Endometrial microvascular endothelial cells (primary cell): ENCODE data around the gene SLC35F6. TPM values are rescaled to one million over a fixed set of nuclear protein-coding genes. Genes with fewer than 3 reads are reported as not detected.

Source experiments
- in situ Hi-C: cut with HindIII; loops from 2 replicates; pipeline ENCODE4 v1.10.0; 2017; ENCODE audit warnings: low sequenced_read_pairs, low pct_unique_long_range_greater_than_20kb; ENCODE audit errors: inconsistent ontology term
- total RNA-seq: library from RNA; depleted of rRNA; stranded (reverse); fragments of >200 nt; gene quantifications from one replicate; pipeline ENCODE4 v1.2.3, GENCODE V29; 2015; ENCODE audit errors: inconsistent ontology term

The SLC35F6 gene, protein sequence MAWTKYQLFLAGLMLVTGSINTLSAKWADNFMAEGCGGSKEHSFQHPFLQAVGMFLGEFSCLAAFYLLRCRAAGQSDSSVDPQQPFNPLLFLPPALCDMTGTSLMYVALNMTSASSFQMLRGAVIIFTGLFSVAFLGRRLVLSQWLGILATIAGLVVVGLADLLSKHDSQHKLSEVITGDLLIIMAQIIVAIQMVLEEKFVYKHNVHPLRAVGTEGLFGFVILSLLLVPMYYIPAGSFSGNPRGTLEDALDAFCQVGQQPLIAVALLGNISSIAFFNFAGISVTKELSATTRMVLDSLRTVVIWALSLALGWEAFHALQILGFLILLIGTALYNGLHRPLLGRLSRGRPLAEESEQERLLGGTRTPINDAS
- 49.4 TPM for total RNA-seq

DNA sequence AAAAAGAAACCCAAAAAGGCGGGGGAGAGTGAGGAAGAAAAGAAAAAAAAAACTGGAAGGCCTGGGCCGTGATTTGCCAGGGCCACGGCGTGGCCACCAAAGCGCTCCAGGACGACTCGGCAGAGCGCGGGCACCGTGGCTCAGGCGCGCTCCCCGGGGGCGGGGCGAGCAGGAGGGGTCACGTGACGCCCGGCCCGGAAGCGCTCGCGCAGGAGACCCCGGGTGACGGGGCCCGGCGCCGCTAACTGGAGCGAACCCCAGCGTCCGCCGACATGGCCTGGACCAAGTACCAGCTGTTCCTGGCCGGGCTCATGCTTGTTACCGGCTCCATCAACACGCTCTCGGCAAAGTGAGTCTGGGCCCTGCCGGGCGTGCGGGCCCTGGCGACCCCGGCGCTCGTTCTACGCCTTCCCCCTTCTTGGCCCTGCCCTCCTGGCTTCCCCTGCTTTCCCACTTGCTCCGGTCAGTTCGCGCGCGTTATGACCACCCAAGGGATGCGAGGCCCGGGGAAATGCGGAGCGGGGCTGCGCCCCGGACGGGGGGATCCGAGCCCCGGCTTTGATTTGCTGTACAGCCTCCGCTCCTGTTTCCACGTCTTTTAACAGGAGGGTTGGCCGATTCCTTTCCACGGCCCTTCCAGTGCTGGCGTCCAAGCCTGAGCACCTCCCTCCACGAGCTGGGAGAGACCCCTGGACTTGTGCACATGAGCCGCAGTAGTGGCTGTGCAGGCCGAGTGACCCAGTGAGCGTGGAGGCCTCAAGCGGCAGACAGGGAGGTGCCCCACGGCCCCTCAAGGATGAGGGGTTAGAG lies at the start of gene SLC35F6:
SLC35F6 (plus strand) TSS at position 207 of the 810 bp plus-strand sequence; CDS start at position 273, 66 bp downstream.
- in situ Hi-C loops, result no loop called here

DNA sequence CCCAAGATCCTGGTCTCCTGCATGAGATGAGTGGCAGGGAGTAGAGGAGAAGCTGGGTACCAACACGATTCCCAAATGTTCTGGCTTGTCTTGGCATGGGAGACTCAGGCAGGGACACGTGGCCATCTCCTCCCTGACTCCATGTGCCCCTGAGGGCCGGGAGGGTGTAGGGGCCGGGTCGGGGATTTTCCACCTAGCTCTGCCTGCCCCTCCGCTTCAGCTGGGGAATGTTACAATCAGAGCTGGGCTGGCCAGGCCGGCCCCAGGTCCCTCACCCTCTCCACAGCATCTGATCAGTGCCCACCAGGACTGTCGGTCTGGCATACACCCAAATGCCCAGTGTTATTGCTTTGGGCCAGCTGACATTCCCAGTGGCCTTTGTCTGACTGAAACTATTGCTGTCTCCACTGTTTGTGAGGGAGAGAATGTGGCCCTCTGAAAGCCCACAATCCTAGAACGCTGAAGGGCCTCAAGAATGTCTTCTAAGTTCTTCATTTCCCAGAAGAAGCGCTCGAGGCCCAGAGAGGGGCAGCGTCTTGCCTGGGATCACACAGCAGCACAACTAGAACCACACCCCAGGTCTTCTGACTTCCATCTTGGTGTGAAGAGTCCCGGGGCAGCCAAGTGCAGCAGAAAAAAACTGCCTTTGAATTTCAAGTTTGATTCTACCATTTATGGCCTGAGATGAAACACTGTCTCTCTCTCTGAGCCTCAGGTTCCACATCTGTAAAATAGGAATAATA lies 48.4 kb upstream of the SLC35F6 start:
- in situ Hi-C loops, result no loop called here

DNA sequence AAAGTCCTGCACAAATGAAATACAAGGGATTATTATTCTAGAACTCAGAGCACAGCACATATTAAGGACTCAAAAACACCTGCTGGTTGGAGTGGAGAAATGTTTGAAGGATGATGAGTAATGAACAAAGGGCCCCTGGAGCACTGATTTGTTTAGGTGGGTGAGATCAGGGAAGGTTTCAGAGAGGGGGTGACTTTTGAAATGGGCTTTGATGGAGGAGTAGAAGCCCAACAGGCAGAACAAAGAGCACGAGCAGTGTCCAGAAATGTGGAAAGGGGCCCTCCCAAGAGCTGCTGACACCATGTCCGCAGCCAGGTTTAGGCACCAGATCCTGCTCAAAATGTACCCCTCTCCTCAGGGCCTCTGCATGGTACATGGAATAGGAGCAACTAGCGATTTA lies 47.7 kb upstream of the SLC35F6 start:
- in situ Hi-C loops, result no loop called here

DNA sequence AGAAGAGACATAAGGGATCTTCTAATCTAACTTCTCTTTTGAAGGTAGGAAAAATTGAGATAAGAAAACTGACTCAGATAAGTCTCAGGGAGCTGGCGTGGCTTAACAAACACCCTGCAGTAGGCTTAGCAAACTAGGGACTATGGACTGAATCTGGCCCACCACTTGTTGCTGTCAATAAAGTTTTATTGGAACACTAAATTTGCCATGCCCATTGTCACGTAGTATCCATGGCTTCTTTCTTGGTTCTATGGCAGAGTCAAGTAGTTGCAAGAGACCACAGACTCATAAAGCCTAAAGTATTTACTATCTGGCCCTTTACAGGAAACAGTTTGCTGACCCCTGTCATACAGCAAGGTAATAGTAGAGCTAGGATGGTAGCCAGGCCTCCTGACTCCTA lies 47.3 kb upstream of the SLC35F6 start:
- in situ Hi-C loops, result no loop called here

DNA sequence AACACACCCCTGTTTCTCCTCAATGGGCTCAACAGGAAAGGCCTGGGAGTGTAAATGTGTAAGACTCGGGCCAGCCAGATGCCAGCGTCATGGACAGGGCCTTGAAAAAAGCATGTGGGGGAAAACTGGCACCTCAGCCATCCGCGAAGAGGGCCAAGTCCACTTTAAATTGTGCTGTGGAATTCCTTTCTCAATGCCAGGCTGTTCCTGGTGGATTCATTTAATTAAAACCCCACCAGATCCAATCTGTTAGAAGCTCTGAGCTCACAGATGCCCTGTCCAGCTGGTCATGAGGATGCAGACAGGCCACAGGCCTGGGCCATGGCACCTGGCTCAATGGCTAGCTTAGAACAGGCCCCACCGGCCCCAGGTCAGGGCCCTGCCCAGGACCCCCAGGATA lies 46.7 kb upstream of the SLC35F6 start:
- in situ Hi-C loops, result no loop called here

DNA sequence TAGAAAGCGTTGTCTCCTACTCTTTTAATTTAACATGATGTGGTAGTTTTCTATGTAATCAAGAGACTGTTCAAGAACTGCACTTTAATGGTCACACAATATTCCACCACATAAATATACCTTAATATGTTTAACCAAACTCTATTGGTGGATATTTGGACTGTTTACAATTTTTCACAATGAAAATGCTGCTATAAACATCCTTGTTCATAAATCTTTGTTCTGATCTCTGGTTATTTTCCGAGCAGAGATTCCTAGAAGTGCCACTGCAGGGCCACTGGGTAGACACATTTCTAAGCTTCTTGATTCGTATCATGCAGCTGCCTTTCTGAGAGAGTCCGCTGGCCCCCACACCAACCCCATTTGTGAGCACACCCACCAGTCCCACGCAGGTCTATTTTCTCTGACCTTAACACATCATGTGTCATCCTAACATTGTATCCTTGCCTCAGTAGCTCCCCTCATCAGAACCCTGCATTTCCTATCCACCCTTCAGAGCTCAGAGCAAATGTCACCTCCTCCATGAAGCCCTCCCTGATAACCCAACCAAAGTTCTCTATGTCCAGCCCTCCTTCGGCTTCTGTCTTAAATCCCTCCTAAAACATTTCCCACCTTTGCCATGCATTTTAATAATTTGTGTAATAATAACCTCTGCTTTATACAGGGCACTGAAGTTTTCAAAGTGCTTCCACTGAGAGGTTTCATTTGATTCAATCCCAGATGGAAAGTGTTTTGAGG lies 45.0 kb upstream of the SLC35F6 start:
- in situ Hi-C loops, result no loop called here

DNA sequence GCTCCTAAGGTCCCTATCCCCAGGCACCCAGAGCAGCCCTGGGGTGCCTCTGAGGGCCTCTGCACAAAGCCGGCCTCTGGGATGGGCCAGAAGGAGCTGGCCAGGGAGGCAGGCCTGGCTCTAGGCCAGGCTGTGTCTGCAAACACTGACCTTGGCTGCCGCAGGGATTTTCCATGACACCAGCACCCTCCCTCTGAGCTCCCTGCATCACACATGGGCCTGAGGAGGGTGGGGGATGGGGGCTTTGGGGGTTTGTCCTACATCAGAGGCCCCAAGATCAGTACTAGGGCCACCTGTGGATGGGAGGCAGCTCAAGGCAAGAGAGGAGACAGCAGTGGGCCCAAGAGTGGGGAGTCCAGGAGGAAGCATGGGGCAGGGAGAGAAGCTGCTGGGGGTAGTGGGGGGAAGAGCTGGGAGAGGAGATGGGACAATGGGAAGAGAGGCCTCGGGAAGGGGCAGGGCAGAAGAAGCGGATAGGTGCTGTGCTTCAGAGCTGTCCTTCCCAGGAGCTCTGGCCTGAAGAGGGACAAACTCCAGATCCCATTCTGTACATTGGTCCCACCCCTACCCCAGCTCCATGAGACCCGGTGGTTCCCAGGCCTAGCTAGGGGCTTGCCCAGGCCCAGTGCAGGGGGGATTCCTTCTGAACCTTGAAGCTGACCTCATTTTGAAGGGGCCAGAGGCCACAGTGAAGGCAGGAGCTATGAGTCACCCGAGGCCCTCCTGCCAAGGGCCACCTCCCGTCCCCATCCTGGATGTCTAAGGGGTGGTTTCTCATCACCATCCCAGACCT lies 43.6 kb upstream of the SLC35F6 start:
- in situ Hi-C loops, result no loop called here

DNA sequence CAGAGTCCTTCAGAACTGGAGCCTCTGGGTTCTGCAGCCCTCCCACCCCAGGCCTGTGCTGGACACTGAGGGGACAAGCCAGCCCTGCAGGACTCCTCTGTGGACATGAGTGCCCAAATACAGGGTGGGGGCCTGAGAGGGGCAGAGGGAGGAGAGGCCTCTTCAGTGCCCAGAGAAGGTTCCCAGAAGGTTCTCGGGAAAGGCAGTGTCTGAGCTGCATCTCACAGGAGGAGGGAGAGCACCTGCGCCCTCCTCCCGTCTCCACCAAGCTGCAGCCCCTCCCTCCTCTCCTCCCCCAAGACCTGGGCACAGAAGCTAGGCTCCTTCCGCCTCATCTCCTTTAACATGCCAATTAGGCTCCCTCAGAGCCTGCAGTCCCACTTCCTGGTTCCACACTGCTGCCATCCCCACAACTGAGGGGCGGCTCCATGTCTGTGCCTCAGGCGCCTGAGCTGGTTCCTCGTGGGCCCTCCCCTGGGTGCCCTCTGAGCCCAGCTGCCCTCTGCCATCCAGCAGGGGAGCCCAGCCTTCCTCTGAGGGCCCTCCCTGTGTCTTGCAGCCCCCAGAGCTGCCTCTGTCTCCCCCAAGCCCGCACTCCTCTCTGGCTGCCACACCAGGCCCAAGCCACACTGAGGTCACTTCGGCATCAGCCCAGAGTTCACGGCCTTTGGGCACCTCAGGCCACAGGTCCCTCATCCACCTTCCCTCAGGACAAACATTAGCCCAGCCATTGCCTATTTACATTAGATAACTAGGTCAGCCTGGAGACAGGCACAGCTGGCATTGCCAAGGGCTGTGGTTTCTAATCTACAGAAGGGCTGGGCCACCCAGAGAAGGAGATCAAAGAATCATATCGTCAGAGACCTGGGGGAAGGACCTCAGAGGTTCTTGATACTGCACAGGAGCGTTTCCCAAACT lies 42.7 kb upstream of the SLC35F6 start:
- in situ Hi-C loops, result no loop called here

DNA sequence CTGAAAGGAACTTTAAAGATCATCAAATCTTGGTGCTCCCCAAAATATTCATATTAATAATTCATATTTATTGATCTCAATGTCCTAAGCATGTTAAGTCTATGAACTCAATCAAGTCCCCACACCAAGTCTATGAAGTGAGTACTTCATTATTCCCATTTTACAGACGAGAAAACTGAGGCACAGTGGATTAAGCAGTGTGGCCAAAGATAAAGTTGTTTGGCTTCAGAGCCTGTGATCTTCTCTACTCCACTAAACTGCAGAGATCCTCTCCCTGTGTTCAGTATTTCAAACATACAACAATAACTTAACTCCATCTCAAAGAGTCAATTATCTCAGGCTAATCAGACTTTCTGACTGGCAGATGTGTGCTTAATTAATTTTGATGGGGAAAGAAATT lies 41.8 kb upstream of the SLC35F6 start:
- in situ Hi-C loops, result no loop called here

DNA sequence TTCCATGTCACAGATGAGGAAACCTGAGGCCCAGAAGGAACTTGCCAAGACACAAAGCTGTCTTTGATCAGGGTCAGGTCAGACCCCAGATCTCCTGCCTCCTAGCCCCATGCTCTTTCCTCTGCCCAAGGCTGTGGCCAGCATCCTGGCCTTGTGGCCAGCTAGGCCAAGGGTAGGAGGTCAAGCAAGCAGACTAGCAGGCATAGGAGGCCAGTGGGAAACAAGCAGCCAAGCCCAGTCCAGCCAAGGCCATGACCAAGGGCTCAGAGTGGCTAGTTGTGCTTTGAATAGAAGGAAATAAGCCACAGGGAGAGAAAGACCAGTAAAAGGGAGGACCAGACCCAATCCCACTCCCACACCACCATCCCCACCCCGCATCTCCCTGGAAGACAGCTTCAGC lies 41.2 kb upstream of the SLC35F6 start:
- in situ Hi-C loops, result no loop called here

DNA sequence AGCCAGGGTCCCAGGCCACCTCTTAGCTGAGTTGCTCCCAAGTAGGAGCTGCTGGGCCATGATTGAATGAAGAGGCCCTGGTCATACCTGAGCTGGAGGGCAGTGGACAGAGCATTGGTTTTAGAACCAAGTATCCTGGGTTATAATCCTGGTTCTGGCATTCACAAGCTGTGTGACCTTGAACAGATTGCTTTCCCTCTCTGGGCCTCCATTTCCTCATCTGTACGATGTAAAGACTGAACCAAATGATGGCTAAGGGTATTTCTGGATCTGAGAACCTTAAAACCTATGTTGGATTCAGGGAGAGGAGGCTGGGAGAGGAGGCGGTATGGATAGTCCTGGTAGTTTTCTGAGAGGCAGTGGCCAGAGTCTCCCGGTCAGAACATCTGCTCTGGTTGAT lies 40.6 kb upstream of the SLC35F6 start:
- in situ Hi-C loops, result no loop called here

DNA sequence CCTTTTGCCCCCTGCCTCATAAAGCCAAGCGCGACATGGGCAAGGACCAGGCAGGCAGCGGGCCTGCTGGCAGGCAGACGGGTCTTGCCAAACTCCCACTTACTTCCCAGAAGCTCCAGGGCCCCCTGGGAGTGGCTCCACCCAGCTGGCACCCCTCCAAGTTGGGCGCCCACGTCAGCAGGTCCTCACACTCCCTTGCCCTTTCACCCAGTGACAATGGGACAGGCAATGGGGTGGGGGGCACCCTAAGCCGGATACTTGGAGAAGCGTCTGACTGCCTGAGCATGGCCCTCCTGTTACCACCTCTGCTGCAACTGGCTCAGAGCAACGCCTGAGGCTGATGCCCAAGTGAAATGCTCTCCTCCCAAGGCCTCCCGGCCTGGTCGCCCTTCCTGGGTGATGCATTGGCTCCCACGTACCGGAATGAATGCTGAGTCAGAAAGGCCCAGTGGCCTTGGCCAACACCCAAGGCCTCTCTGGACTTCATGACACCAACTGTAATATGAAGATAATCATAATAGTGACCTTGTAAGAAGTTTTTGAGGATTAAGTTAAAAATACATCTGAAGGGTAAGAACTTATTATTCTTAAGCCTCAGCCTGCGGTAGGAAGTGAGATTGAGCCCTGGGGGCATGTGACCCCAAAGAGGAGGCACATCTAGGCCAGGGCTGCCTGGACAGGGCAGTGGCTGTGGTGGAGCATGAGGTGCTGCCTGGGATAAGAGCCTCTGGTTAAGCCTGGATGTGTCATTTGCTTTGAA lies 39.9 kb upstream of the SLC35F6 start:
- in situ Hi-C loops, result no loop called here

DNA sequence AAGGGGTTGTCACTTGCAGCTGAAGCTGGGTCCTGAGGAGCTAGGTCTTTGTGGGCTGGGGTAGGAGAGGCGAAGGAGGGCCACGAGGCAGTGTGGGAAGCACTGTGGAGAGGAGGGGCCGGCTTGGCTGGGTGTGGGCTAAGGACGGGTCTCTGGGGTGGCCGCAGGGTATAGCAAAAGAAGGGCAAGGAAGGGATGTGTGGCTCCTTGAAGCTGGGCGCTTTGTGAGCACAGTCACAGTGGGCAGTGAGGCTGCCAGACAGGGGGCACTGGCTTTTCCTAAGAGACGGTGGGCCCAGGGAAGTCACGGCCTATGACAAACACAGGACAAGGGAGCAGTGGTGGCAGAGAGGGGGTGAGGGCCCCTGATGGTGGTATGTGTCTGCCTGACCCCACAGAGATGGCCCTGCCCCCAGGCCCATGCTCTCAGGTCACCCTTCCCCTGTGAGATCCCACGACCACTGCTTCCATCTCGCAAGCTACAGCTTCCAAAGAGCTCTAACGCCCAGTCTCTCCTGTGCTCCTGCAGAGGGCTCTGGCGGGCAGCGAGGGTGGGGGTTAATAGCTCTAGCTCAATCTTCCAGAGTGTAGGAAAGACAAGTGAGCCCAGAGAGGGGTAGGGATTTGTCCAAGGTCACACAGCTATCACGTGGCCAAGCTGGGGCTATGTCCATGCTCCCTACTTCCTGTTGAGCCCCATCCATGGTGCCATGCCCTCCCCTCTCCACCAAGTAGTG lies 39.1 kb upstream of the SLC35F6 start:
- in situ Hi-C loops, result no loop called here

DNA sequence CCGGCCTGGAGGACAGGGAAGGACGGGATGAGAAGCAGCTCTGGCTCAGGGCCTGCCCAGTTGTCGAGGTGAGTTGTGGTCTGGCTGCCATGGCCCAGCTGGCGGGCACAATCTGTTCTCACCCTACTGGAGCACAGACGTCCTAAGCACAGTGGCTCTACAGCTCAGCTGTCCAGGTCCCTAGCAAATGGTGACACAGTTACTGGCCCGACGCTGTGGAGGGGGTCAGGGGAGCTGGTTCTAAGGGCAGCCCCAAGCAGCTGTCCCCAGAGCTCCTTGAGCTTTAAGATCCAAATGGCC lies 38.6 kb upstream of the SLC35F6 start:
- in situ Hi-C loops, result no loop called here

DNA sequence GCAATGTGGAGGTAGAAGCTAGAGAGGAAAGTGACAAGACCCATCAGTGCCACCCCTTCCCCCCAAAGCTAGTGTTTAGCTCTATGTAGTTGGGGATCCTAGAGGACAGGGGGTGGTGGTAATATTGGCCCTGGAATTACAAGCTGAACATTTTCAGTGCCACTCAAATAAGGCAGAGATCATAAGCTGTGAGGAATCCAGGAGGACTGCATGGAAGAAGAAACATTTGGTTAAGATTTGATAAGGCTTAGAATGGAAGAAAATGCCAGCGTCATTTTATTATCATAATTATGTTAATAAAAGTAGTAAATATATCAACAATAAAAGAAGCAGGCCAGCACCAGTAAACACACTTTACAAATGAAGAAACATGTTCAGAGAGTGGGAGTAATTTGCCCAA lies 37.9 kb upstream of the SLC35F6 start:
- in situ Hi-C loops, result no loop called here
